Activated T-cell treated with anti-CD3 and anti-CD28 coated beads for 24 hours (primary cell): ENCODE data around the gene GOLGA8J.
"Not testable (repeated sequence)": the region's sequence is repeated elsewhere in the genome, so short reads cannot be mapped to it uniquely, and the experiment has no call there.

Source experiments
- DNase-seq: peaks from one replicate; pipeline ENCODE4 v3.0.0-alpha.2; 2020; ENCODE audit warnings: low read depth

GOLGA8J gene, protein sequence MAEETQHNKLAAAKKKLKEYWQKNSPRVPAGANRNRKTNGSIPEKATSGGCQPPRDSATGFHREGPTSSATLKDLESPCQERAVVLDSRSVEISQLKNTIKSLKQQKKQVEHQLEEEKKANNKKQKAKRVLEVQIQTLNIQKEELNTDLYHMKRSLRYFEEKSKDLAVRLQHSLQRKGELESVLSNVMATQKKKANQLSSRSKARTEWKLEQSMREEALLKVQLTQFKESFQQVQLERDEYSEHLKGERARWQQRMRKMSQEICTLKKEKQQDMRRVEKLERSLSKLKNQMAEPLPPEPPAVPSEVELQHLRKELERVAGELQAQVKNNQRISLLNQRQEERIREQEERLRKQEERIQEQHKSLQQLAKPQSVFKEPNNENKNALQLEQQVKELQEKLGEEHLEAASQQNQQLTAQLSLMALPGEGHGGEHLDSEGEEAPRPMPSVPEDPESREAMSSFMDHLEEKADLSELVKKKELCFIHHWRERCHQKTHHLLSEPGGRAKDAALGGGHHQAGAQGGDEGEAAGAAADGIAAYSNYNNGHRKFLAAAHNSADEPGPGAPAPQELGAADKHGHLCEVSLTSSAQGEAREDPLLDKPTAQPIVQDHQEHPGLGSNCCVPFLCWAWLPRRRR

DNA sequence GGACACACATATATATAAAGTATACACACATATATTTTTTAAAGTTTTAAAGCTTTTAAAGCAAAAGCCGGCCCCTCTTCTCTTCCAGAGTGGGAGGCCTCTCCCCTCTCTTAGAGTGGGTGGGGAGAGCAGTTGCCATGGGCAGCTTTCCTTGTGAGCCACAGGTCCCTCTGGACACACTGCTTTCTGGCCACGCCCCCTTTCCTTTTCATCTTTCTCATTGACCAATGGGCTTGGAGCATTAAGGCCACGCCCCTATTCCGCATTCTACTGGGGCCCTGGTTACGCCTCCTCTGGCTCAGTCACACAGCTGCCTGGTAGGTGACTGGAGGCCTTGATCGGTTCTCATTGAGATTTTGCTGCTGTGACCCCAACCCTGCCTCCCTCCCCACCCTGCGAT, at the start of gene GOLGA8J:
Gene GOLGA8J (plus strand): TSS at position 301 of the 400 bp plus-strand sequence. CDS start 98 bp downstream, at position 399.
- DNase-seq, result not testable (repeated sequence)

- DNase-seq, result no peak
These were observed 49.5 kb upstream of the GOLGA8J start for GRCh38 chr15:30033211-30033610.

- no peak for DNase-seq
These were observed 49.0 kb upstream of the GOLGA8J start for GRCh38 chr15:30033763-30034162.

GRCh38 chr15:30036036-30036703, 46.6 kb upstream of the GOLGA8J start:
- DNase-seq, result no peak

DNA sequence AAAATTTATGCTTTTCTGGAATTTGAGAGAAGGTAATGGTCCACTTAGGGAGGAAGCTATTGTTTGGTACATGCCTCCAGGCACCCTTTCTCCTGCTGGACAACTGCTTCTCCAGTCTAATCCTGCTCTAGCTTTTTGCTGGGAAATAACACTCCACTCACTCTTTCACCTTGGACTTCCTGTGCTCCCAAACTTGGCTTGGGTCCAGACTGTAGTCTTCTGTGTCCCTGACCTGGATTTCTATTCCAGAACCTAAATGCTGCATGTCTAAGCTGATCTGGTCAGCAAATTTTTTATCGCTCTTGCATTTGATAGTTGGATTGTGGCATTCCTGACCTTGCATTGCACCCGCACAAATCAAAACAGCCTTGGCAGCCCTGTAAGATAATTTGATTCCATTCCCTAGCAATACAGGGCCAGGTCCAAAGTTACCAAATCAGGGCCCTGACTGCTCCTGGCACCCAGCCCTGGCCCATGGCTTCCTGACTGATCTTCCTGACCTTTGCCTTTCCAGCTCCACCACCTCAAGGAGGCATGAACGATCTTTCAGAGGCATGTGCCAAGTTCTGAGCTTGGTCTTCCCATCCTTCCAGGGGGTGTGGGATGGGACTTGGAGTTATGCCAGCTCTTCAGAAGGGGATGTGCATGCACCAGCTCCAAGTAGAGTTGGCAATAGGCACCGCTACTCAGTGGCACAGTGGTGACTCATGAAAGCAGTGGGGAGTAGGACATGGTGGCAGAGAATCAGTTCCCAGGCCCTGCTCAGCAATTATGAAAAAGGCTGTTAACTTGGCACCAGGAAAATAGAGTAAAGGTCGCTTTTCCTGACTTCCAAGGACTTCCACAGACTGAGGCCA, 43.9 kb upstream of the GOLGA8J start:
- DNase-seq, result no peak

GRCh38 chr15:30041868-30042267, 40.9 kb upstream of the GOLGA8J start:
- no peak for DNase-seq

DNA sequence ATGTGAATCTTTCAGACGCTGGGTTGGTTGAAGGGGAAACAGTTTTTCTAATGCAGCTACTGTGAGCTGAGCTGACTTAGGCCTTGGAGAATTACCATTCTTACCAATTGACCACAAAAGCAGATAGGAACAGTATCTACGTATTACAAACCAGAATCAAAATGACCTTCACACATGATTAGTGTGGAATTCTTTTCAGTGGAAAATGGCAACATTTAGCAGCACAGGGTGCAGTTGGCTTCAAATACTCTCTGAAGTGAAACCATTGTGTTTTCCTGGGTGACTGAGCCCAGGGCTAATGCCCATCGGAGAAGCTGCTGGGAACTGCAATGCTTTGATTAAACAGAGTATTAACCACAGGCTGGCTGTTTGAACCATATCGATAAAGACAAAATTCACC, 40.2 kb upstream of the GOLGA8J start:
- no peak for DNase-seq

- DNase-seq, result no peak
These were observed 39.5 kb upstream of the GOLGA8J start for GRCh38 chr15:30043211-30043655.

DNA sequence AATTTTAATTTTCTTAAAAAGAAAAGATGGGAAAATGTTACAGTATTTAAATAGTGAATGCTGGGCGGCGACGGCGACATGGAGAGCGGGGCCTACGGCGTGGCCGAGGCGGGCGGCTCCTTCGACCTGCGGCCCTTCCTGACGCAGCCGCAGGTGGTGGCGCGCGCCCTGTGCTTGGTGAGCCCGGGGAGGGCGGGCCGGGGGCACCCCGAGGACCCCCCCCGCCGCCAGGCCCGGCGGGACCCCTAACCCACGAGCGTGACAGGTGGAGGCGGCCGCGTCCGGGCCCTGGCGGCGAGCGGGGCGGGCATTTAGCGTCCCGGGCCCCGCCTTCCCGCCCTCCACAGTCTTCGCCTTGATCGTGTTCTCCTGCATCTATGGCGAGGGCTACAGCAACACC, 38.4 kb upstream of the GOLGA8J start:
- no peak for DNase-seq

DNA sequence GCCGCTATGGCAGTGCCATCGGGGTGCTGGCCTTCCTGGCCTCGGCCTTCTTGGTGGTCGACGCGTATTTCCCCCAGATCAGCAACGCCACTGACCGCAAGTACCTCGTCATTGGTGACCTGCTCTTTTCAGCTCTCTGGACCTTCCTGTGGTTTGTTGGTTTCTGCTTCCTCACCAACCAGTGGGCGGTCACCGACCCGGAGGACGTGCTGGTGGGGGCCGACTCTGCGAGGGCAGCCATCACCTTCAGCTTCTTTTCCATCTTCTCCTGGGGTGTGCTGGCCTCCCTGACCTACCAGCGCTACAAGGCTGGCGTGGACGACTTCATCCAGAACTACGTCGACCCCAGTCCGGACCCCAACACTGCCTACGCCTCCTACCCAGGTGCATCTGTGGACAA, 37.9 kb upstream of the GOLGA8J start:
- DNase-seq, result not testable (repeated sequence)

GRCh38 chr15:30045248-30046041, 37.3 kb upstream of the GOLGA8J start:
- not testable (repeated sequence) for DNase-seq

DNA sequence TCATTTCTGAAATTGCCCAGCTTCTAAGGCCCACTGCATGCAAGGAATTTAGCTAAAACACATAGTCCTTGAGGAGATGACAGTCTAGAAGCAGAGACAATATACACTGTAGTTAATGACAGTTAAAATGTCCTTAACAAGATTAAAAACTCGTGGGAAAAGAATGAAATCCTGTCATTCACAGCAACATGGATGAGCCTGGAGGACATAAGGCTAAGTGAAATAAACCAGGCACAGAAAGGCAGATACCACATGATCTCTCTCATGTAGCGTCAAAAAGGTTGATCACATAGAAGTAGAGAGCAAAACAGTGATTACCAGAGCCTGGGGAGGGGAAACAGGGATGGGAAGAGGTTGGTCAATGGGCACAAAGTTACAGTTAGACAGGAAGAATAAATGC, 36.3 kb upstream of the GOLGA8J start:
- no peak for DNase-seq

DNA sequence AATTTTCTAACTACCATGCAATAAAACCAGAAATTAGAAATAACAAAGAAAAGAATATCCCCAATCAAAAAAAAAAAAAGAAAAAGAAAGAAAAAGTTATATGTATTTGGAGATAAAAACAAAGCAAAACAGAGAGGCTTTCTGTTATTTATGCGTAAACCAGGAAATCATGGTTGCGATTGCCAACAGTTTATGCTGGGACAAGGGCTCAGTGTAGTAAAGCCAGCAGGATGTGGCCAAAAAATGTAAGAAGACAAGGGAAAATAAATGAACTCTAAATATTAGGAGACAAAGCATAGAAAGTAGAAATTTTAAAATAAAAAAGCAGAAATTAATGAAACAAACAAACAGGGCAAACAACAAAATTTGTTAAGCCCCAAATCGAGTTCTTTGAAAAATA, 27.2 kb upstream of the GOLGA8J start:
- DNase-seq, result no peak

- DNase-seq, result no peak
These were observed 26.6 kb upstream of the GOLGA8J start for GRCh38 chr15:30056166-30056565.

GRCh38 chr15:30059771-30060170, 23.0 kb upstream of the GOLGA8J start:
- no peak for DNase-seq

DNA sequence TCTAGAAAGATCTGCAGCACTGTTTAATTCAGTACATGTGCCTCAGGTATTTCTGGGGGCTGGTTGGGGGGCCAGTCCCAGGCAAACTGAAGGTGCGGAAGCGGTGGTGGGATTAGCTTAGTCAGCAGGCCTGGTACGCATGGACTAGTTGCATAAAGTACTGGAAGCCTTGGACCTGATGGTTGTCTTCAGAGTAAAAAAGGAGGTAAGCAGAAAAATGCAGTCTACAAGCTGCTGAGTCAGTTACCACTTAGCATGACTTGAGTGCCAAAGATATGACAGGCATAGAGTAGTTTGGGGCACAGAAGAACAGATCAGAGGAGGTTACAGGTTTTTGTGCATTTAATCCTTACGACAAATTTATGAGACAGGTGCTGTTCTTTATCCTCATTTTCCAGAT, 19.9 kb upstream of the GOLGA8J start:
- DNase-seq, result no peak

DNA sequence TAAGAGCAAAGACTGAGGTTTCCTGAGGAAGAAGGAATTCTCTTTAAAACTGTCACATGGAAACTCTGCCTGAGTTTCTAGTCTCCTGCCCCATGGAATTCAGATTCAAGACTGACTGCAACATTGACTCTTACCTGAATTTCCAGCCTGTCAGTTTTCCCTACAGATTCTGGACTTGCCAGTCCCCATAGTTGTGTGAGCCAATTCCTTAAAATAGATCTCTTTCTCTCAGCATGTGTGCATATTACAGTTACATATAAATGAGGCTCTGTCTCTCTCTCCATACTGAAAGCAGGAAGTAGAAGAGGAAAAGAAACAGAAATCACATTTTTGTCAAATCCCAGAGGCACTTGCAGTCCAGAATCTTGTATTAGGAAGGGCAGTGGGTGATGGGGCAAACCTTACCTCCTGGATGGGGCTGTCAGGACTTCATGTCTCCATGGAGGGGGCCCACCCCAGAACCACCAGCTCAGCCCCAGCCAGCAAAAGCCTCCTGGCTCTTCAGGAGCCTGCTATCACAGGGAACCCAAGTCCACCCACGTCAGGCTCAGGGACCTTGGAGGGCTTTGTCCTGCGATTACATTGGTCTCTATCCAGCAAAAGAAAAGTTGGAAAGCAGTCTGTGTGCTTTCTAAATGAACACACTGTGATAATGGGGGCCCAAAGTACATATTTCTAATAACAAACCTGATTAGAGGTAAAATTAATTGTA, 18.8 kb upstream of the GOLGA8J start:
- no peak for DNase-seq

DNA sequence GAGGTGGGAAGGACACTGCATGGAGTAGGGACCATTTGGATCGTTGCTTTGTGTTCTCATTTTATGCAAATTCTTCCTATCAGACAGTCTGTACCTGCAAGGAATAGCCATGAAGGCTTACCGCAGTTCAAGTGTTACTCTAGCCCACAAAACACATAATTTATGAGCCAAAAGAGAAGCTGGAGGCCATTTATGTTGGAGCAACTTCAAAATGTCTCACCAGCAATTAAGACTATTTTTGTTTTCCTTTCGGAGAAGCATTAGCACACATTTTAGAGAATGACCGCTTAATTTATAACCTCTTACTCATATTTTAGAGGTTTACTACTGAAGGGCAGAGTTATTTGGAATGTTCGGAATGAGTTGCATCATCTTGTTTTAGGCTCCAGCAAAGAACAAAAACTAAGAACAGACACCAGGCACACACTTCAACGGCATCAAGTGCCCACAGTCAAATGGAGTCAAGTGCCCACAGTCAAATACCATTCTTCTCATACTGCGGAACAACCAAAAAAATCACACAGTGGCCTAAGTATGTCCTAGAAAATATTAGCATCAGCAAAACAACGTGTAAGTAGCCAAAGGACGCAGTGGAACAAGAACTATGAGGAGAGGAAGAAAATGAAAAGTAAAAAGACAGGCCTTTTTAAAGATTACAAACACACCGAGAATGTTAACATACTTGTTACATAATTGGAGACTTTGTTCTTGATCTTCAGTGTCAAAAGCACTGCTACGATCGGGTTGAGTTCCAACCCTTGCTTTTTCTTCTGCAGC, 17.5 kb upstream of the GOLGA8J start:
- no peak for DNase-seq

GRCh38 chr15:30068326-30068725, 14.4 kb upstream of the GOLGA8J start:
- DNase-seq, result no peak

GRCh38 chr15:30072630-30073029, 10.1 kb upstream of the GOLGA8J start:
- no peak for DNase-seq
